HFF-Myc (cell line): Measurements from ENCODE around the gene ANLN.

Experiments
- DNase-seq: peaks from one replicate; pipeline ENCODE4 v3.0.0-alpha.2; 2011; ENCODE audit warnings: low read depth; ENCODE audit errors: extremely low read depth
- H3K4me3 ChIP-seq: replicated peaks from 2 replicates; pipeline ENCODE4 v1.5.1; 2011; ENCODE audit warnings: low read depth, mild to moderate bottlenecking, control low read depth, low read length
- CTCF ChIP-seq: IDR thresholded peaks from 2 replicates; pipeline ENCODE4 v1.5.1; 2012; ENCODE audit warnings: mild to moderate bottlenecking, low read depth, low read length, control low read depth; ENCODE audit errors: missing control alignments

ANLN gene

GRCh38 chr7:36400606-36401005 lies 10.9 kb downstream of the ANLN start:
- no peak for DNase-seq
- H3K4me3 ChIP-seq, result no peak overlapping the region
- no peak for TF ChIP-seq CTCF

- DNase-seq, result no peak
- no peak overlapping the region for H3K4me3 ChIP-seq
- no peak for TF ChIP-seq CTCF
Observed at GRCh38 chr7:36403452-36403851, 13.8 kb downstream of the ANLN start.

- TF ChIP-seq CTCF, result no peak
- no peak overlapping the region for H3K4me3 ChIP-seq
- DNase-seq, result no peak
Observed at GRCh38 chr7:36404639-36405408, 15.2 kb downstream of the ANLN start.

GRCh38 chr7:36405409-36405803 lies 15.7 kb downstream of the ANLN start:
- H3K4me3 ChIP-seq, result no peak overlapping the region
- TF ChIP-seq CTCF, result no peak
- DNase-seq, result no peak

- TF ChIP-seq CTCF, result no peak
- H3K4me3 ChIP-seq, result no peak overlapping the region
- DNase-seq, result no peak
Observed at GRCh38 chr7:36406156-36406555, 16.5 kb downstream of the ANLN start.

- H3K4me3 ChIP-seq, result no peak overlapping the region
- TF ChIP-seq CTCF, result no peak
- no peak for DNase-seq
Observed at GRCh38 chr7:36407636-36408550, 18.2 kb downstream of the ANLN start.
